ENCODE results near the gene WDR41.

The WDR41 gene

GRCh38 chr5:77444356-77444755 is 47.8 kb downstream of the WDR41 start:
- DNase-seq, result no peak

- no peak for DNase-seq
Measured at GRCh38 chr5:77443670-77444069, 48.4 kb downstream of the WDR41 start.

GRCh38 chr5:77438071-77438470 is 54.0 kb downstream of the WDR41 start:
- DNase-seq, result no peak

GRCh38 chr5:77437194-77437593 is 54.9 kb downstream of the WDR41 start:
- peak in 1 of 5 donors; percentile 6 for DNase-seq

DNA sequence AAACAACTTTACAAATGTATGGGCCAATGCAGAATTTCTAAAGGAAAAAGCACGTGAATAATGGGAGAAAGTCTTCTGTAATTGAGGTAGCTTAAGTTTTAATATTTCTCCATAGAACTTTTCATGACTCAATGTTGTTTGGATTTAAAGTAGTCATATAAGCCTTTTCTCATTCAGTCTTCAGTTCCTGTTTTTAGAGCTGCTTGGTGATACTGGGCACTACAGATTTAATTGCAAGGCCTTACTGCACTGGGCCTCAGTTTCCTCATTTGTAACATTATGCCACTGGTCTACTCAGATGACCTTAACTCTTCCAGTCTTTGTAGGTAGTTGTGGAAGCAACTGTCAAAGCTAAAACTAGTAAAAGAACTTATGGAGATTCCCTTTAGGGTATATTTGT is 60.4 kb downstream of the WDR41 start:
- DNase-seq, result no peak

DNA sequence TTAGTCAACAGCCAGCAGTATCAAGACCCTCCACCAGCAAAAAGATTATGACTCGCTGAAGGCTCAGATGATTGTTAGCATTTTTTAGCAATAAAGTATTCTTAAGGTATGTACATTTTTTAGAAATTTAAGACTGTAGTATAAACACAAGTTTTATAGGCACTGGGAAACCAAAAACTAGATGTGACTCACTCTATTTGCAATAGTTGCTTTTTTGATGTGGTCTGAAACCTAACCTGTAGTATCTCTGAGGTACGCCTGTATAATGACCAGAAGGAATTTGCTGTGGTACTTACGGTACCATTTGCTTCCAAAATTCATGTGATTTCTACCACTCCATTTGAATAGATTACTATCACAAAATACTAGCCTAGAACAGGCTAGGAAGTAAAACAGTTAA is 60.8 kb downstream of the WDR41 start:
- DNase-seq, result no peak

GRCh38 chr5:77430726-77431125 is 61.4 kb downstream of the WDR41 start:
- no peak for DNase-seq

GRCh38 chr5:77428526-77428925 is 63.6 kb downstream of the WDR41 start:
- DNase-seq, result no peak

- no peak for DNase-seq
Measured at GRCh38 chr5:77427998-77428397, 64.1 kb downstream of the WDR41 start.

DNA sequence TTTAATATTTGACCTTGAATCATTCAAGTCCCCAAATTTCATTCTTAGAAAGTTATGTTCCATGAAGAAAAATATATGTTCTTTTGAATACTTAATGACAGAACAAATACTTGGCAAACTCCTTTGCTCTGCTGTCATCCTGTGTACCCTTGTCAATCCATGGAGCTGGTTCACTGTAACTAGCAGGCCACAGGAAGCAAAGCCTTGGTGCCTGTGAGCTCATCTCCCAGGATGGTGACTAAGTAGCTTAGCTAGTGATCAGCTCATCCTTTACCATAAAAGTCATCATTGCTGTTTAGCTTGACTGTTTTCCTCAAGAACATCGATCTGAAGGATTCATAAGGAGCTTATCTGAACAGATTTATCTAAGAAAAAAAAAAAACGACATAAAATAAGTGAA is 65.4 kb downstream of the WDR41 start:
- no peak for DNase-seq

- DNase-seq, result no peak
Measured at GRCh38 chr5:77425998-77426659, 66.0 kb downstream of the WDR41 start.

DNA sequence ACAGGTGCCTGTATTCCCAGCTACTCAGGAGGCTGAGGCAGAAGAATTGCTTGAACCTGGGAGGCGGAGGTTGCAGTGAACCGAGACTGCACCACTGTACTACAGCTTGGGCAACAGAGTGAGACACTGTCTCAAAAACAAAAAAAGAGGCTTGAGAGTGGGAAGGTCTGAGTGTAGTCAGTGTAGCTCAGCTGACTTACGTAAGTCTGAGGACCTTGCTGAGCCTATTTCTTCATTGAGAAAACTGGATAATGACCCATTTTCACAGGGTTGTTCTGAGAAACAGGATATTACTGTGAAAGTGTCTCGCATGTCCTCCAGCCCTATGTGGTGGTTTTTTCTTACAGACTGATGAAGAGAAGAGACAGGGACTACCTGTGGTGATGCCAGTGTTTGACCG is 66.7 kb downstream of the WDR41 start:
- no peak for DNase-seq

DNA sequence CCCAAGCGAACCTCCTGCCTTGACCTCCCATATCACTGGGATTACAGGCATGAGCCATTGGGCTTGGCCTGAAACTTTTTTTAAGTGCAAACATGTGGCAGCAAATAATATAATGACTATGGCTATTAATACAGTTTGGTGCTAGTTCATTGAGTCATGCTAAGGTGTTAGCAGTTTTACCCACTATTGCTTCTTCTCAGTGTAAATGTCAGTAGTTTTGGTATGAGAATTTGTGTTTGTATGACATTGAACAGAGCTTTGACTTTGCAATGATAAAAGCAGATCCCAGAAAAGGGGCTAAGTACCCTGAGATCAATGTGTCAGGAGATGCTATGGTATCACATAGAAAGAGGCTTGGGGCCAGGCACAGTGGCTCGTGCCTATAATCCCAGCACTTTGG is 67.2 kb downstream of the WDR41 start:
- DNase-seq, result no peak

GRCh38 chr5:77423022-77423750 is 68.9 kb downstream of the WDR41 start:
- DNase-seq, result no peak

DNA sequence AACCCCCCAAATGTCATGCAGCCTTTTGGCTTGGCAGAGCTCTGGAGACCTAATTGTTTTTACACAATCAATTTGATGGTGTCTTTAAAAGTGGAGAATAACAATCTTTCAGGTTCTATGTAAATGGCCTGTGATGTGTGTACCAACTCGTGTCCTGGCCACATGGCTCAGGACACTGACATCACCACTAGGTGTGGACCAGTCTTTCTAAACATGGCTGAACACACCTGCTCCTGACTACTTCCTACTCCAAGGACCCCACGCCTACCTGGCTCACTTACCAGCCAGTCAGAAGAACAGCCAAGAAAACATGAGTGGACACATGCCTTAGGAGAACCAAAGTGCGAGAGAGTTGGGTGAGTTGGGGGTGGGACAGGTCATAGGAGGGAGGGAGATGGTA is 71.2 kb downstream of the WDR41 start:
- no peak for DNase-seq

DNA sequence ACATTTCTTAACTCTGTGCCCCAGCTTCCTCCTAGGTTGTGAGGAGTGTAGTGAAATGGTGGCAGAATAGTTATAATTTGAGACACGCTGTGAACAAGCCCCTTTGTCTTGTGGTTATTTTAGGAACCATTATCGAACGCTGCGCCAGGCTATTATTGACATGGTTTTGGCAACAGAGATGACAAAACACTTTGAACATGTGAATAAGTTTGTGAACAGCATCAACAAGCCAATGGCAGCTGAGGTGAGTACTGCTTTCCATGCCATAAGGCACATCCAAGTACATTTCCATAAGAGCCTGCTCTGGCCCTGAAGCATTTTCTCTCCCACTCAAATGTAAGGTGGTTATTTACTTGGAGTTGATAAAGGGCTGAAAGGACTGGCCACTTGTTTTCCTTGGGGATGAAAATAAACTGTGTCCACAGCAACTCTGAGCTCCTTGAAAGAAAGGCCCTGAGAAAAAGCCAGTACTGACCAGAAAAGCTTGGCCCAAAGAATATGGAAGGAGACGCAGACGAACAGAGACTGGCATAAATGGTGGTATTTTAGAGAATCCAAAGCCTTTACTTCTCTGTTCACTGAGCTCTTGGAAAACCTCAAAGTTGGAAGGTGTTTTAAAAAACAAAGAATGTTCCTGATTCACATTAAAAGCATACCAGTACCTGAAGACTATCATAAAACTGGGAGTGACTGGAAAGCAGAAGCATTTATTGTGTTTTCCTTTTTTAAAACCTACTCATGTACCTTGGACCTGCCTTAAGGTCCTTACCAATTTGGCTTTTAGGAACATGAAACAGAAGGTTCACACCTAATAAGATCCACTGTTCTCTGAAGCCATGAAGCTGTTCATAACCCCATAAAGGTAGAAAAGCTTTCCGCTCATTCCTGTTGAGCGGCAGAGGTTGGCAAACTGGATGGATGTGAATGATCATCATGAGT is 72.2 kb downstream of the WDR41 start:
- no peak for DNase-seq

GRCh38 chr5:77418601-77419581 is 73.2 kb downstream of the WDR41 start:
- no peak for DNase-seq

- no peak for DNase-seq
Measured at GRCh38 chr5:77418162-77418561, 74.0 kb downstream of the WDR41 start.

DNA sequence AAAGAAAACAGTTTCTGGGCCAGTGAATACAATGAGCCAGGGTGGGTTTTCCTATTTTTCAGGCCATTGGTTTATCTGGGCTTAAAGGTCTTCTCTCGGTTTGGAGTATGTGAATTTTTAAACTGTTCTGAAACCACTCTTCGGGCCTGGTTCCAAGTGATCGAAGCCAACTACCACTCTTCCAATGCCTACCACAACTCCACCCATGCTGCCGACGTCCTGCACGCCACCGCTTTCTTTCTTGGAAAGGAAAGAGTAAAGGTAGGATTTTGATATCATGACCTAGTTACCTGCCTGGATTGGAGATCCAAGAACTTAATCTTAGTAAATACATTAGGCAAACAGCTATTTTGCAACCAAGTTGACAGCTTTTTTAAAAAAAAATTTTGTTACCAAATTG is 79.1 kb downstream of the WDR41 start:
- no peak for DNase-seq

DNA sequence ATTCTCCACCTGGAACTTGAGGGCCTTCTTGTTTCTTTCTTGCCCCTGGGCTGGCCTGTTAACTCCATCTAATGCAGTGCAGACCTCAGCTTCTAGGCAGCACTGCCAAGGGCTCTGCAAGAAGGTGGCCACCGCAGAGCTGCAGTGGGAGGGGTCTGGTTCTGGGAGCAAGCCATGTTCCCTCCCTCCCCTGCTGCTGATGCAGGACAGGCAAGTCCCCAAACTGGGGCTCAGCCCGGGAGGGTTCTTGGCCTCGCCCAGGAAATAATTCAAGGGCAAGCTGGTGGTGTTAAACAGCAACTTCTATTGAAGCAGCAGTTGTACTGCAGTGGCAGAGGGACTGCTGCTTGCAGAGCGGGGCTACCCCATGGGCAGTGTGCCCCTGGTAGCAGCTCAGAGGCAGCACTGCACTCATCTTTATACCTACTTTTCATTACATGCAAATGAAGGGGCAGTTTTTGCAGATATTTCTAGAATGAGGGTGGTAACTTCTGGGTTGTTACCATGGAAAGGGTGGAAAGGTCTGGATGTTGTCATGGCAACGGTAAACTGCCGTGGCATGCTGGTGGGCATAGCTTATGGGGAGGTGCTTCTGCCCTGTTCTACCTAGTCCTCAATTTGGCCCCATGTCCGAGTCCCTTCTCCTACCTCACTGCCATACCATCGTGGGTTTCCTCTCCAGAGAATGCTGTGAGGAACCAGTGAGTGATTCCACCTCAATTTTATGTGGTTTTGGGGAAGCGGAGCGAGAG is 82.1 kb downstream of the WDR41 start:
- no peak for DNase-seq

DNA sequence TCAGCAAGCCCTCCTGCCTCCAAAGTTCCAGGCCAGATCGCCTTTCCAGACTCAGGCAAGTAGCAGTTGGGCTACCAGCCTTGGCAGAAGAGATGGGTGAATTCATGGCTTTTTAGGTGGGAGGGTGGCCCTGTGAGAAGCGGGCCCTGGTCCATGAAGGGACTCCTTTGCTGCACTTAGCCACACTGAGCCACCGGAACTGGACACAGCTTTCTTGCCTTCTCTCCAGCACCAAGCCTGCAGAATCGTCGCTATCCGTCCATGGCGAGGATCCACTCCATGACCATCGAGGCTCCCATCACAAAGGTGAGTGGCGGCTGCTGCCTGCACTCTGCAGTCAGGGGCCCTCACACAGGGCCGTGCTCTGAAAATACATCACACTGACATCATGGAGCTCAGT is 85.0 kb downstream of the WDR41 start:
- no peak for DNase-seq

- DNase-seq, result no peak
Measured at GRCh38 chr5:77402796-77403195, 89.3 kb downstream of the WDR41 start.

Measured in T-helper 1 cell (primary cell).